ENCODE results near the gene EIF4G3.

DNA sequence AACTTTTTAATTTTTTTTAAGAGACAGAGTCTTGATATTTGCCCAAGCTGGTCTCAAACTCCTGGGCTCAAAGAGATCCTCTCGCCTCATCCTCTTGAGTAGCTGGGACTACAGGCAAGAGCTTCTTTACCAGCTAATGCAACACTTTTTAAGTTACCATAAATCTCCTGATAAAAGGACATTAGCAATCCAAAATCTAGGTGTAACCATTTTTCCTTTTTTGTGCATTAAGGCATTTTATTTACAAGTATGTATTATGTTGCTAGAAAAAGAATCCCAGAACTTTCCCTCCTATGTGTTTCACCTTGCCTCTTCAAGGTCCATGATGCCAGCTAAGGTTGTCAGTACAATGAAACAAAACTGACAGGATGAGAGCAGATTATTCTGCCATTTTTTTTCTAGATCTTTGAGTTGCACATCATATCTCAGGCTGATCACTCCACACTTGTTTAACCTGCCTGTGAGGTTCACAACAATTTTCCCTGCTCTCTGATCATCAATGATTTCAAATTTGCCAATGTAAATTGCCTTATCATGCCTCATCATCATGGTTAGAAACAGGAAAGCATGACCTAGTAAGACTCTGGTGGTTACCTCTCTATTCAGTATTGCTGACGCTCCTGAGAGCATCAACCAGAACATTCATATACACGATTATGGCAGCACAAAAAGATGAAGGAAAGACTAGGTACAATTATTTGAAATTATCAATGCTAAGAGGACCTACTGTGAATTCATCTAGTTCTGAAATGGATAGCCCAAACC lies 173.2 kb downstream of the EIF4G3 start:
- no peak for TF ChIP-seq EZH2phosphoT487 (IDR thresholded peaks at IDR 0.05; ENCODE audit: borderline replicate concordance, low read depth)
- TF ChIP-seq, protein P1, sequence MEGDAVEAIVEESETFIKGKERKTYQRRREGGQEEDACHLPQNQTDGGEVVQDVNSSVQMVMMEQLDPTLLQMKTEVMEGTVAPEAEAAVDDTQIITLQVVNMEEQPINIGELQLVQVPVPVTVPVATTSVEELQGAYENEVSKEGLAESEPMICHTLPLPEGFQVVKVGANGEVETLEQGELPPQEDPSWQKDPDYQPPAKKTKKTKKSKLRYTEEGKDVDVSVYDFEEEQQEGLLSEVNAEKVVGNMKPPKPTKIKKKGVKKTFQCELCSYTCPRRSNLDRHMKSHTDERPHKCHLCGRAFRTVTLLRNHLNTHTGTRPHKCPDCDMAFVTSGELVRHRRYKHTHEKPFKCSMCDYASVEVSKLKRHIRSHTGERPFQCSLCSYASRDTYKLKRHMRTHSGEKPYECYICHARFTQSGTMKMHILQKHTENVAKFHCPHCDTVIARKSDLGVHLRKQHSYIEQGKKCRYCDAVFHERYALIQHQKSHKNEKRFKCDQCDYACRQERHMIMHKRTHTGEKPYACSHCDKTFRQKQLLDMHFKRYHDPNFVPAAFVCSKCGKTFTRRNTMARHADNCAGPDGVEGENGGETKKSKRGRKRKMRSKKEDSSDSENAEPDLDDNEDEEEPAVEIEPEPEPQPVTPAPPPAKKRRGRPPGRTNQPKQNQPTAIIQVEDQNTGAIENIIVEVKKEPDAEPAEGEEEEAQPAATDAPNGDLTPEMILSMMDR (IDR thresholded peaks at IDR 0.05) = no peak
- TF ChIP-seq RAD21 (IDR thresholded peaks at IDR 0.05; ENCODE audit: low read length) = no peak
- no peak for TF ChIP-seq SIN3A (IDR thresholded peaks at IDR 0.05; ENCODE audit: borderline replicate concordance, low read depth, low read length)
- TF ChIP-seq, protein P2, sequence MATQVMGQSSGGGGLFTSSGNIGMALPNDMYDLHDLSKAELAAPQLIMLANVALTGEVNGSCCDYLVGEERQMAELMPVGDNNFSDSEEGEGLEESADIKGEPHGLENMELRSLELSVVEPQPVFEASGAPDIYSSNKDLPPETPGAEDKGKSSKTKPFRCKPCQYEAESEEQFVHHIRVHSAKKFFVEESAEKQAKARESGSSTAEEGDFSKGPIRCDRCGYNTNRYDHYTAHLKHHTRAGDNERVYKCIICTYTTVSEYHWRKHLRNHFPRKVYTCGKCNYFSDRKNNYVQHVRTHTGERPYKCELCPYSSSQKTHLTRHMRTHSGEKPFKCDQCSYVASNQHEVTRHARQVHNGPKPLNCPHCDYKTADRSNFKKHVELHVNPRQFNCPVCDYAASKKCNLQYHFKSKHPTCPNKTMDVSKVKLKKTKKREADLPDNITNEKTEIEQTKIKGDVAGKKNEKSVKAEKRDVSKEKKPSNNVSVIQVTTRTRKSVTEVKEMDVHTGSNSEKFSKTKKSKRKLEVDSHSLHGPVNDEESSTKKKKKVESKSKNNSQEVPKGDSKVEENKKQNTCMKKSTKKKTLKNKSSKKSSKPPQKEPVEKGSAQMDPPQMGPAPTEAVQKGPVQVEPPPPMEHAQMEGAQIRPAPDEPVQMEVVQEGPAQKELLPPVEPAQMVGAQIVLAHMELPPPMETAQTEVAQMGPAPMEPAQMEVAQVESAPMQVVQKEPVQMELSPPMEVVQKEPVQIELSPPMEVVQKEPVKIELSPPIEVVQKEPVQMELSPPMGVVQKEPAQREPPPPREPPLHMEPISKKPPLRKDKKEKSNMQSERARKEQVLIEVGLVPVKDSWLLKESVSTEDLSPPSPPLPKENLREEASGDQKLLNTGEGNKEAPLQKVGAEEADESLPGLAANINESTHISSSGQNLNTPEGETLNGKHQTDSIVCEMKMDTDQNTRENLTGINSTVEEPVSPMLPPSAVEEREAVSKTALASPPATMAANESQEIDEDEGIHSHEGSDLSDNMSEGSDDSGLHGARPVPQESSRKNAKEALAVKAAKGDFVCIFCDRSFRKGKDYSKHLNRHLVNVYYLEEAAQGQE (IDR thresholded peaks at IDR 0.05; ENCODE audit: low read depth, low read length) = no peak
- TF ChIP-seq RCOR1 (IDR thresholded peaks at IDR 0.05; ENCODE audit: low read length) = no peak
